Measurements from ENCODE around the gene CEP295NL.

DNA sequence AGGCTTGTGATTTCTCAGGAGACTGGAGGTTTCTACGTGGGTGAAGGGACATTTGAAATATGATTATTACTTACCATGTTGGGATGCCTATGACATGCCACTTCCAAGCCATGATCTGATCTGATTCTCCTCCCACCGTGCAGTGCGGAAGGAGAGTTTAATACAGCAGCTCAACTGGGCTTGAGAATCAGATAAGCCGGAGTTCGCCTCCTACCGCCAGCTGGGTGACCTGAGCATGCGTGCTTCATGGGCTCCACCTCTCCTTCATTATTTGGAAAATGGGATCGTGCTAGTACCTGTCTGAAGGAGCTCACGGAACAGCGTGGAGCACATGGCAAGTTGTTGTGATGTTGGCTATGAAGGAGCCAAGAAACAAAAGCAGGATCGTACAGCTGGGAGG lies 34.6 kb upstream of the CEP295NL start:
- no peak for TF ChIP-seq POLR2A (IDR thresholded peaks at IDR 0.05)
- TF ChIP-seq, protein P1, sequence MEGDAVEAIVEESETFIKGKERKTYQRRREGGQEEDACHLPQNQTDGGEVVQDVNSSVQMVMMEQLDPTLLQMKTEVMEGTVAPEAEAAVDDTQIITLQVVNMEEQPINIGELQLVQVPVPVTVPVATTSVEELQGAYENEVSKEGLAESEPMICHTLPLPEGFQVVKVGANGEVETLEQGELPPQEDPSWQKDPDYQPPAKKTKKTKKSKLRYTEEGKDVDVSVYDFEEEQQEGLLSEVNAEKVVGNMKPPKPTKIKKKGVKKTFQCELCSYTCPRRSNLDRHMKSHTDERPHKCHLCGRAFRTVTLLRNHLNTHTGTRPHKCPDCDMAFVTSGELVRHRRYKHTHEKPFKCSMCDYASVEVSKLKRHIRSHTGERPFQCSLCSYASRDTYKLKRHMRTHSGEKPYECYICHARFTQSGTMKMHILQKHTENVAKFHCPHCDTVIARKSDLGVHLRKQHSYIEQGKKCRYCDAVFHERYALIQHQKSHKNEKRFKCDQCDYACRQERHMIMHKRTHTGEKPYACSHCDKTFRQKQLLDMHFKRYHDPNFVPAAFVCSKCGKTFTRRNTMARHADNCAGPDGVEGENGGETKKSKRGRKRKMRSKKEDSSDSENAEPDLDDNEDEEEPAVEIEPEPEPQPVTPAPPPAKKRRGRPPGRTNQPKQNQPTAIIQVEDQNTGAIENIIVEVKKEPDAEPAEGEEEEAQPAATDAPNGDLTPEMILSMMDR (IDR thresholded peaks at IDR 0.05): no peak
